GM23338 (cell line): ENCODE measurements around the gene ARHGAP27.

Experiments
- CREB1 ChIP-seq: fragments of 250-450 bp; sonication (Bioruptor Pico); IDR thresholded peaks from 2 replicates; pipeline ENCODE4 v1.5.0; 2020; ENCODE audit warnings: low read depth, mild to moderate bottlenecking, moderate library complexity
- EZH2 ChIP-seq: fragments of 200-600 bp; sonication (generic); IDR thresholded peaks from one replicate; pipeline ENCODE4 v1.8.0; 2017; ENCODE audit warnings: antibody characterized with exemption, mild to moderate bottlenecking, low read depth; ENCODE audit not compliant: unreplicated experiment
- EZH2phosphoT487 ChIP-seq: fragments of 200-600 bp; sonication (generic); IDR thresholded peaks from one replicate; pipeline ENCODE4 v1.8.1; 2018; ENCODE audit warnings: antibody characterized with exemption; ENCODE audit not compliant: unreplicated experiment
- JUNB ChIP-seq: IDR thresholded peaks from one replicate; pipeline ENCODE4 v1.6.1; 2016; ENCODE audit warnings: antibody characterized with exemption; ENCODE audit not compliant: unreplicated experiment
- NANOG ChIP-seq: IDR thresholded peaks from 2 replicates; pipeline ENCODE4 v1.6.1; 2016; ENCODE audit warnings: antibody characterized with exemption, borderline replicate concordance
- POLR2AphosphoS5 ChIP-seq: IDR thresholded peaks from 2 replicates; pipeline ENCODE4 v1.6.1; 2016; ENCODE audit warnings: antibody characterized with exemption, low read depth
- REST ChIP-seq: IDR thresholded peaks from one replicate; pipeline ENCODE4 v1.6.1; 2018; ENCODE audit warnings: antibody characterized with exemption; ENCODE audit not compliant: unreplicated experiment
- ZNF331 ChIP-seq: fragments of 250-450 bp; sonication (Bioruptor Pico); IDR thresholded peaks from 2 replicates; pipeline ENCODE4 v1.5.0; 2020; ENCODE audit warnings: low read depth, mild to moderate bottlenecking, moderate library complexity
- TF ChIP-seq, protein P1 (sequence below), 2 experiments: fragments of 200-600 bp in 1 of 2; sonication (generic) in 1 of 2; conservative IDR thresholded peaks; 2 replicates each; pipeline versions ENCODE4 v1.5.1 to v1.6.1; 2016 to 2017; ENCODE audit warnings: antibody characterized with exemption in 2 of 2, low read depth in 2 of 2, mild to moderate bottlenecking in 2 of 2, moderate library complexity in 1 of 2
- TF ChIP-seq, protein P2 (sequence below): IDR thresholded peaks from 2 replicates; pipeline ENCODE4 v1.6.1; 2016; ENCODE audit warnings: antibody characterized with exemption
- TF ChIP-seq, protein P3 (sequence below): fragments of 250-450 bp; sonication (Bioruptor Pico); IDR thresholded peaks from 2 replicates; pipeline ENCODE4 v1.5.0; 2020; ENCODE audit warnings: mild to moderate bottlenecking, moderate library complexity

- no peak for TF ChIP-seq EZH2
- TF ChIP-seq, protein P1, sequence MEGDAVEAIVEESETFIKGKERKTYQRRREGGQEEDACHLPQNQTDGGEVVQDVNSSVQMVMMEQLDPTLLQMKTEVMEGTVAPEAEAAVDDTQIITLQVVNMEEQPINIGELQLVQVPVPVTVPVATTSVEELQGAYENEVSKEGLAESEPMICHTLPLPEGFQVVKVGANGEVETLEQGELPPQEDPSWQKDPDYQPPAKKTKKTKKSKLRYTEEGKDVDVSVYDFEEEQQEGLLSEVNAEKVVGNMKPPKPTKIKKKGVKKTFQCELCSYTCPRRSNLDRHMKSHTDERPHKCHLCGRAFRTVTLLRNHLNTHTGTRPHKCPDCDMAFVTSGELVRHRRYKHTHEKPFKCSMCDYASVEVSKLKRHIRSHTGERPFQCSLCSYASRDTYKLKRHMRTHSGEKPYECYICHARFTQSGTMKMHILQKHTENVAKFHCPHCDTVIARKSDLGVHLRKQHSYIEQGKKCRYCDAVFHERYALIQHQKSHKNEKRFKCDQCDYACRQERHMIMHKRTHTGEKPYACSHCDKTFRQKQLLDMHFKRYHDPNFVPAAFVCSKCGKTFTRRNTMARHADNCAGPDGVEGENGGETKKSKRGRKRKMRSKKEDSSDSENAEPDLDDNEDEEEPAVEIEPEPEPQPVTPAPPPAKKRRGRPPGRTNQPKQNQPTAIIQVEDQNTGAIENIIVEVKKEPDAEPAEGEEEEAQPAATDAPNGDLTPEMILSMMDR (conservative IDR thresholded peaks at IDR 0.05; ENCODE audit: low read depth in 2 of 2) = no peak
- no peak for TF ChIP-seq POLR2AphosphoS5
- no peak for TF ChIP-seq REST
- no peak for TF ChIP-seq EZH2phosphoT487
- TF ChIP-seq CREB1 (CRISPR knock-in tag) = no peak
- no peak for TF ChIP-seq NANOG
- TF ChIP-seq, protein P2, sequence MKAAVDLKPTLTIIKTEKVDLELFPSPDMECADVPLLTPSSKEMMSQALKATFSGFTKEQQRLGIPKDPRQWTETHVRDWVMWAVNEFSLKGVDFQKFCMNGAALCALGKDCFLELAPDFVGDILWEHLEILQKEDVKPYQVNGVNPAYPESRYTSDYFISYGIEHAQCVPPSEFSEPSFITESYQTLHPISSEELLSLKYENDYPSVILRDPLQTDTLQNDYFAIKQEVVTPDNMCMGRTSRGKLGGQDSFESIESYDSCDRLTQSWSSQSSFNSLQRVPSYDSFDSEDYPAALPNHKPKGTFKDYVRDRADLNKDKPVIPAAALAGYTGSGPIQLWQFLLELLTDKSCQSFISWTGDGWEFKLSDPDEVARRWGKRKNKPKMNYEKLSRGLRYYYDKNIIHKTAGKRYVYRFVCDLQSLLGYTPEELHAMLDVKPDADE = no peak
- no peak for TF ChIP-seq ZNF331 (CRISPR knock-in tag)
- TF ChIP-seq JUNB = no peak
- TF ChIP-seq, protein P3, sequence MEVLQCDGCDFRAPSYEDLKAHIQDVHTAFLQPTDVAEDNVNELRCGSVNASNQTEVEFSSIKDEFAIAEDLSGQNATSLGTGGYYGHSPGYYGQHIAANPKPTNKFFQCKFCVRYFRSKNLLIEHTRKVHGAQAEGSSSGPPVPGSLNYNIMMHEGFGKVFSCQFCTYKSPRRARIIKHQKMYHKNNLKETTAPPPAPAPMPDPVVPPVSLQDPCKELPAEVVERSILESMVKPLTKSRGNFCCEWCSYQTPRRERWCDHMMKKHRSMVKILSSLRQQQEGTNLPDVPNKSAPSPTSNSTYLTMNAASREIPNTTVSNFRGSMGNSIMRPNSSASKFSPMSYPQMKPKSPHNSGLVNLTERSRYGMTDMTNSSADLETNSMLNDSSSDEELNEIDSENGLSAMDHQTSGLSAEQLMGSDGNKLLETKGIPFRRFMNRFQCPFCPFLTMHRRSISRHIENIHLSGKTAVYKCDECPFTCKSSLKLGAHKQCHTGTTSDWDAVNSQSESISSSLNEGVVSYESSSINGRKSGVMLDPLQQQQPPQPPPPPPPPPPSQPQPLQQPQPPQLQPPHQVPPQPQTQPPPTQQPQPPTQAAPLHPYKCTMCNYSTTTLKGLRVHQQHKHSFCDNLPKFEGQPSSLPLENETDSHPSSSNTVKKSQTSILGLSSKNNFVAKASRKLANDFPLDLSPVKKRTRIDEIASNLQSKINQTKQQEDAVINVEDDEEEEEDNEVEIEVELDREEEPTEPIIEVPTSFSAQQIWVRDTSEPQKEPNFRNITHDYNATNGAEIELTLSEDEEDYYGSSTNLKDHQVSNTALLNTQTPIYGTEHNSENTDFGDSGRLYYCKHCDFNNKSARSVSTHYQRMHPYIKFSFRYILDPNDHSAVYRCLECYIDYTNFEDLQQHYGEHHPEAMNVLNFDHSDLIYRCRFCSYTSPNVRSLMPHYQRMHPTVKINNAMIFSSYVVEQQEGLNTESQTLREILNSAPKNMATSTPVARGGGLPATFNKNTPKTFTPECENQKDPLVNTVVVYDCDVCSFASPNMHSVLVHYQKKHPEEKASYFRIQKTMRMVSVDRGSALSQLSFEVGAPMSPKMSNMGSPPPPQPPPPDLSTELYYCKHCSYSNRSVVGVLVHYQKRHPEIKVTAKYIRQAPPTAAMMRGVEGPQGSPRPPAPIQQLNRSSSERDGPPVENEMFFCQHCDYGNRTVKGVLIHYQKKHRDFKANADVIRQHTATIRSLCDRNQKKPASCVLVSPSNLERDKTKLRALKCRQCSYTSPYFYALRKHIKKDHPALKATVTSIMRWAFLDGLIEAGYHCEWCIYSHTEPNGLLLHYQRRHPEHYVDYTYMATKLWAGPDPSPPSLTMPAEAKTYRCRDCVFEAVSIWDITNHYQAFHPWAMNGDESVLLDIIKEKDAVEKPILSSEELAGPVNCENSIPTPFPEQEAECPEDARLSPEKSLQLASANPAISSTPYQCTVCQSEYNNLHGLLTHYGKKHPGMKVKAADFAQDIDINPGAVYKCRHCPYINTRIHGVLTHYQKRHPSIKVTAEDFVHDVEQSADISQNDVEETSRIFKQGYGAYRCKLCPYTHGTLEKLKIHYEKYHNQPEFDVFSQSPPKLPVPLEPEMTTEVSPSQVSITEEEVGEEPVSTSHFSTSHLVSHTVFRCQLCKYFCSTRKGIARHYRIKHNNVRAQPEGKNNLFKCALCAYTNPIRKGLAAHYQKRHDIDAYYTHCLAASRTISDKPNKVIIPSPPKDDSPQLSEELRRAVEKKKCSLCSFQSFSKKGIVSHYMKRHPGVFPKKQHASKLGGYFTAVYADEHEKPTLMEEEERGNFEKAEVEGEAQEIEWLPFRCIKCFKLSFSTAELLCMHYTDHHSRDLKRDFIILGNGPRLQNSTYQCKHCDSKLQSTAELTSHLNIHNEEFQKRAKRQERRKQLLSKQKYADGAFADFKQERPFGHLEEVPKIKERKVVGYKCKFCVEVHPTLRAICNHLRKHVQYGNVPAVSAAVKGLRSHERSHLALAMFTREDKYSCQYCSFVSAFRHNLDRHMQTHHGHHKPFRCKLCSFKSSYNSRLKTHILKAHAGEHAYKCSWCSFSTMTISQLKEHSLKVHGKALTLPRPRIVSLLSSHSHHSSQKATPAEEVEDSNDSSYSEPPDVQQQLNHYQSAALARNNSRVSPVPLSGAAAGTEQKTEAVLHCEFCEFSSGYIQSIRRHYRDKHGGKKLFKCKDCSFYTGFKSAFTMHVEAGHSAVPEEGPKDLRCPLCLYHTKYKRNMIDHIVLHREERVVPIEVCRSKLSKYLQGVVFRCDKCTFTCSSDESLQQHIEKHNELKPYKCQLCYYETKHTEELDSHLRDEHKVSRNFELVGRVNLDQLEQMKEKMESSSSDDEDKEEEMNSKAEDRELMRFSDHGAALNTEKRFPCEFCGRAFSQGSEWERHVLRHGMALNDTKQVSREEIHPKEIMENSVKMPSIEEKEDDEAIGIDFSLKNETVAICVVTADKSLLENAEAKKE (CRISPR knock-in tag) = no peak
These were observed 85.2 kb downstream of the ARHGAP27 start for GRCh38 chr17:45347444-45347843.
